Keratinocyte (primary cell): ENCODE results near the gene DOCK11. TPM values are rescaled to one million over a fixed set of nuclear protein-coding genes. Genes with fewer than 3 reads are reported as not detected.

Experiments used
- DNase-seq: peaks from one replicate; pipeline ENCODE4 v3.0.0-alpha.2; 2011; ENCODE audit warnings: low read depth, missing footprints, low spot score
- FAIRE-seq: peaks from 2 replicates; lab custom pipeline; 2011; peaks lifted over from hg19 to GRCh38; lab: Jason Lieb, UNC
- H2AFZ ChIP-seq: 2 replicates; pipeline ENCODE4 v1.6.0; 2012; ENCODE audit warnings: low read length, control low read depth, inconsistent platforms; ENCODE audit not compliant: control insufficient read depth
- H3K27ac ChIP-seq: 2 replicates; pipeline ENCODE4 v1.5.1; 2011; ENCODE audit warnings: low read length; ENCODE audit not compliant: control insufficient read depth, insufficient read depth
- H3K27me3 ChIP-seq: 3 replicates; pipeline ENCODE4 v1.6.0; 2011; ENCODE audit warnings: low read length; ENCODE audit not compliant: control insufficient read depth, insufficient read depth; ENCODE audit errors: extremely low read depth
- H3K36me3 ChIP-seq, 2 experiments: 2 replicates in 1 of 2; 3 replicates in 1 of 2; pipeline ENCODE4 v1.5.1; 2011; ENCODE audit warnings: low read length in 2 of 2, mild to moderate bottlenecking in 1 of 2; ENCODE audit not compliant: control insufficient read depth in 2 of 2, insufficient read depth in 2 of 2; ENCODE audit errors: extremely low read depth in 1 of 2
- H3K4me1 ChIP-seq: 3 replicates; pipeline ENCODE4 v1.5.1; 2011; ENCODE audit warnings: low read length; ENCODE audit not compliant: control insufficient read depth, insufficient read depth; ENCODE audit errors: extremely low read depth
- H3K4me2 ChIP-seq: 3 replicates; pipeline ENCODE4 v1.6.0; 2011; ENCODE audit warnings: low read depth, low read length; ENCODE audit not compliant: control insufficient read depth, insufficient read depth; ENCODE audit errors: extremely low read depth
- H3K4me3 ChIP-seq, 3 experiments: fragments of 200-600 bp in 1 of 3; sonication (generic) in 1 of 3; 2 replicates in 2 of 3; 3 replicates in 1 of 3; pipeline ENCODE4 v1.5.1; 2011 to 2016; ENCODE audit warnings: low read length in 3 of 3, mild to moderate bottlenecking in 3 of 3, control low read depth in 2 of 3, inconsistent platforms in 1 of 3, low read depth in 1 of 3, mixed read lengths in 1 of 3, mixed run types in 1 of 3, moderate library complexity in 1 of 3; ENCODE audit not compliant: control insufficient read depth in 2 of 3, insufficient read depth in 2 of 3; ENCODE audit errors: extremely low read depth in 1 of 3
- H3K79me2 ChIP-seq: 2 replicates; pipeline ENCODE4 v1.6.0; 2012; ENCODE audit warnings: low read length; ENCODE audit not compliant: control insufficient read depth, insufficient read depth
- H3K9ac ChIP-seq: 3 replicates; pipeline ENCODE4 v1.6.0; 2011; ENCODE audit warnings: low read length; ENCODE audit not compliant: control insufficient read depth, insufficient read depth; ENCODE audit errors: extremely low read depth
- H3K9me1 ChIP-seq: 3 replicates; pipeline ENCODE4 v1.6.0; 2011; ENCODE audit warnings: low read length; ENCODE audit not compliant: control insufficient read depth, insufficient read depth; ENCODE audit errors: extremely low read depth
- H3K9me3 ChIP-seq: 2 replicates; pipeline ENCODE4 v1.5.1; 2012; ENCODE audit warnings: low read depth, low read length; ENCODE audit not compliant: control insufficient read depth
- H4K20me1 ChIP-seq: 3 replicates; pipeline ENCODE4 v1.6.0; 2011; ENCODE audit warnings: low read length; ENCODE audit not compliant: control insufficient read depth, insufficient read depth; ENCODE audit errors: extremely low read depth
- CTCF ChIP-seq, 3 experiments: IDR thresholded peaks in 1 of 3; conservative IDR thresholded peaks in 1 of 3; optimal IDR thresholded peaks in 1 of 3; 2 replicates in 2 of 3; 3 replicates in 1 of 3; pipeline versions ENCODE3 to v1.5.1; 2011; ENCODE audit warnings: low read length in 3 of 3, mild to moderate bottlenecking in 3 of 3, moderate library complexity in 2 of 3, control low read depth in 1 of 3, inconsistent platforms in 1 of 3; ENCODE audit not compliant: insufficient read depth in 2 of 3; ENCODE audit errors: extremely low read depth in 1 of 3
- EZH2 ChIP-seq: IDR thresholded peaks from one replicate; pipeline ENCODE4 v1.6.1; 2012; ENCODE audit warnings: inconsistent platforms, mild to moderate bottlenecking, low read length, moderate library complexity
- dilution Hi-C: fragments of 300-500 bp; cut with MboI; formaldehyde crosslinking; loops from one replicate; pipeline ENCODE4 v1.7.0; 2020; ENCODE audit warnings: low sequenced_read_pairs; ENCODE audit not compliant: extremely low pct_ligation_motif_present
- polyA plus RNA-seq, 5 experiments: library from polyadenylated mRNA; depleted of rRNA in 3 of 5; stranded (reverse) in 3 of 5; stranded (forward) in 1 of 5; unstranded in 1 of 5; fragments of >200 nt; gene quantifications; 1 replicate in 1 of 5; 2 replicates in 3 of 5; 3 replicates in 1 of 5; pipeline versions ENCODE4 v1.2.1 to v1.2.3, GENCODE V29; 2011 to 2012; ENCODE audit warnings: missing spikeins in 2 of 5, low read depth in 1 of 5, low replicate concordance in 1 of 5

DOCK11 gene
- polyA plus RNA-seq, 1 donor (not counting 4 experiments of a cell fraction or from before 2014, with no cell fraction given), result 4.6 TPM

- dilution Hi-C loops, result no loop called here
Measured at GRCh38 chrX:118612290-118612689, 116.7 kb downstream of the DOCK11 start.

GRCh38 chrX:118614150-118614549 lies 118.5 kb downstream of the DOCK11 start:
- no peak overlapping the region for H3K9ac ChIP-seq
- DNase-seq, result no peak
- H3K9me3 ChIP-seq, result no peaks in the 10 kb centered on the region
- no peak overlapping the region for H3K4me2 ChIP-seq
- H3K4me1 ChIP-seq, result no peaks in the 10 kb centered on the region
- no peaks in the 10 kb centered on the region for H3K36me3 ChIP-seq
- dilution Hi-C loops, result no loop called here
- no peaks in the 10 kb centered on the region for H3K27me3 ChIP-seq
- H4K20me1 ChIP-seq, result no peaks in the 10 kb centered on the region
- TF ChIP-seq CTCF (optimal IDR thresholded peaks at IDR 0.05 in 1 of 3, IDR thresholded peaks at IDR 0.05 in 1 of 3, conservative IDR thresholded peaks at IDR 0.05 in 1 of 3; ENCODE audit: extremely low read depth in 1 of 3, insufficient read depth in 2 of 3, low read length in 3 of 3), result no peak
- TF ChIP-seq EZH2, result no peak
- no peaks in the 10 kb centered on the region for H3K9me1 ChIP-seq
- H3K4me3 ChIP-seq, result no peak overlapping the region
- no peak overlapping the region for H3K27ac ChIP-seq
- no peak overlapping the region for H2AFZ ChIP-seq
- no peaks in the 10 kb centered on the region for H3K79me2 ChIP-seq
- FAIRE-seq, result no peak

More at GRCh38 chrX:118612290-118612689, 116.7 kb downstream of the DOCK11 start:
- no peaks in the 10 kb centered on the region for H3K27me3 ChIP-seq
- no peak overlapping the region for H2AFZ ChIP-seq
- H3K9me1 ChIP-seq, result no peaks in the 10 kb centered on the region
- FAIRE-seq (no peak), DNase-seq (no peak)
- H3K27ac ChIP-seq, result no peak overlapping the region
- H3K79me2 ChIP-seq, result no peaks in the 10 kb centered on the region
- H3K4me3 ChIP-seq, result no peak overlapping the region
- no peaks in the 10 kb centered on the region for H3K4me1 ChIP-seq
- H3K9ac ChIP-seq, result no peak overlapping the region
- TF ChIP-seq EZH2 (no peak), CTCF (optimal IDR thresholded peaks at IDR 0.05 in 1 of 3, IDR thresholded peaks at IDR 0.05 in 1 of 3, conservative IDR thresholded peaks at IDR 0.05 in 1 of 3; ENCODE audit: extremely low read depth in 1 of 3, insufficient read depth in 2 of 3, low read length in 3 of 3) (no peak)
- no peak overlapping the region for H3K4me2 ChIP-seq
- no peaks in the 10 kb centered on the region for H3K9me3 ChIP-seq
- no peaks in the 10 kb centered on the region for H4K20me1 ChIP-seq
- no peaks in the 10 kb centered on the region for H3K36me3 ChIP-seq
